GM19099 (cell line): ENCODE data around the gene CXXC5.
A peak's percentile ranks its signal among the peaks of the same experiment; 100 is the strongest.

Experiments used
- POLR2A ChIP-seq: IDR thresholded peaks from 3 replicates; pipeline ENCODE4 v1.6.1; 2011; ENCODE audit warnings: low read depth; ENCODE audit not compliant: insufficient read length; ENCODE audit errors: extremely low read depth

Gene CXXC5

DNA sequence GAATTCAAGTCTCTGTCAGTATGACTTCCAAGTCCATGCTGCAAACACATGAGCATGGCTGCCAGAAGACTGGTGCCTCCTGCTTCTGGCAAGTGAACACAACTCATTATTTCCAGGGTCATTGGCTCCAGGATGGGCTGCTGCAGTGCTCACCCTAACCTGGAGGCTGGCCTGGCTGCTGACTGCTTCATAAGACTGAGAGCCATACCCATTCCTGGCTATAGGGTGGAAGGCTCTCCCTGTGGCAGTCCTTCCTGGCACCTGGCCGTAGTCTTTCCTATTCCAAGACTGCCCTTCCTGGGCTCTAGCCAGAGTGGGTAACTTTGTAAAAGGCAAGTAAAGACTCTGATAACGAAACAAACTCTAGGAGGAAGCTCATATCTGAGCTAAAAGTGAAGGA lies 51.2 kb downstream of the CXXC5 start:
- no peak for TF ChIP-seq POLR2A

DNA sequence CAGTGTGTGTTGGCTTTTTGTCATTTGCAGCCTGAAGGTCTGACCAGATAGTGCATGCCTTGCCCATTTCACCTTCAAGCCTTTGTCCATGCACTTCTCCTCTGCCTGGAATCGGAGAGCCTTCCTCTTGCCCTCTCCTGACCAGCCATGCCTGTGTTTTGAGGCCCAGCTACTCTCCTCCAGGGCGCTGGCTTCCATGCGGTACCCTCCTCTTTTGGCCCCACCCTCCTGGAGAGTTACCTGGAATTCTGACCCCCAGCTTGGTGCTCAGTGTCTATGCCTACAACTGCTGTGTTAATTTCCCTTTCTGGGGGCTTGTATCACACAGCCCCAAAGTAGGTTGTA lies 52.5 kb downstream of the CXXC5 start:
- TF ChIP-seq POLR2A = no peak

DNA sequence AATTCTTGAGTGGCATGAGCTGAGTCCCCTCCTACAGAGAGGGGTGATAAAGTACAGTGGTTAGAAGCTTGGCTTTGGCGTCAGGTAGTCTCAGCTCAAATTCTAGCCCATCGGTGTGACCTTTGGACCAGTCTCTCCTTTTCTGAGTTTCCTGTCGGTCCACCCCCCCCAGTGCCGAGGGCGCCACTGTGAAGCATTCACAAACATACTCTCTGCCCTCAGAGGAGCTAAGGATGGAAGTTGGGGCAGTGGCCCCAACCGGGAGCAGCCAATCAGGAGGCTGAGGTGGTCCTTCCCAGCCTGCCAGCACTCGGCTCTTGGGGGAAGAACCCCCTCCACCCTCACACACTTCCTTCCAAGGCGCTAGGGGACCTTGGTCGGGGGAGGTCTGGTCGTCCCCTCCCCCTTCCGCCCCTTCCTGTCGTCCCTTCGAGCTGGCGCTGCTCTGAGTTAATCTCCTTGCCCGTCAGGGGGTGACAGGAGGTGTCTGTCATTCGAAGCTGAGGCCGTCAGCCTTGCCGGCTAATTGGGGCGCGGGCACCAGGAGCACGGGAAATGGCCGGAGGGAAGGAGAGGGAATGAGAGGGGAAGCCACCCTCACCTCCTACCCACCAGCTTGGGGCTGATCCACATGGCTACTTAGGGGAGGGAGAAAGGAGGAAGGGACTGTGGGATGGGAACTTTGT lies 53.0 kb downstream of the CXXC5 start:
- no peak for TF ChIP-seq POLR2A

DNA sequence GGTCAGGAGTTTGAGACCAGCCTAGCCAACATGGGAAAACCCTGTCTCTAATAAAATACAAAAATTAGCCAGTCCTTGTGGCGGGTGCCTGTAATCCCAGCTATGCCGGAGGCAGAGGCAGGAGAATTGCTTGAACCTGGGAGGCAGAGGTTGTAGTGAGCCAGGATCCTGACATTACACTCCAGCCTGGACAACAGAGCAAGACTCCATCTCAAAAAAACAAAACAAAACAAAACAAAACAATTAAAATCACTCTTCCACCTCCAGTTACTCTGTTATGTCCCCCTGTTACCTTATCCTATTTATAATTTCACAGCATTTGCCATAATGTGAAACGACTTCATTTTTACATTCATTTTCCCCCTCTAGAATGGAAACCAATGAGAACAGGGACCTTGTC lies 54.4 kb downstream of the CXXC5 start:
- no peak for TF ChIP-seq POLR2A

DNA sequence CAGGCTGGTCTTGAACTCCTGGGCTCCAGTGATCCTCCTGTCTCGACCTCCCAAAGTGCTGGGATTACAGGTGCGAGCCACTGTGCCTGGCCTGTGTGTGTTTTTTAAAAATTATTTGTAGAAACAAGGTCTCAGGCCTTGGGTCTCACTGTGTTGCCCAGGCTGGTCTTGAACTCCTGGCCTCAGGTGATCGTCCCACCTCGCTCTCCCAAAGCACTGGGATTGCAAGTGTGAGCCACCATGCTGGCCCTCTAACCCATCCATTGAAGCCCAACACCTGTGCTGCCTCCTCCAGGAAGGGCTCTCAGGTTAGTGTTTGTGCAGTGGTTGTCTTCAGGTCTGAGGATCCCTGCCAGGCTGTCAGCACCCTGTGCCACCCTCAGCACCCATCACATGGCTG lies 56.6 kb downstream of the CXXC5 start:
- no peak for TF ChIP-seq POLR2A

DNA sequence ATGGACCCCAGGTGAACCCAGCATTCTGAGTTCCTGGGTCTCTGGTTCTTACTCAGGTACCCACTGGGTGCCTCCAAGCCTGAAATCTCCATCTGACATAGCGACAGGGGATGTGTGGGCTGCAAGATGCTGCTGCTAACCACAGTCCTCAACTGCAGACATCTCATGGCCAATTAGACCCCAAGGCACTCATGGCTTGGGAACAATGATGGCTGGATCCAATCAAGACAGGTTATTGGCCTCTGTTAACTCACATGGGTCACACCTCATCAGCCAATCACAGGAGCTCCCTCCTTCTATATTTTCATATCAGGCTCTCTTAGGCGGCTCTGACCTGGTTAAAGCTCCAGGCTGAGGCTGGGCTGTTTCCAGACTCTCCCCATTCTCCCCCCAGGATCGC lies 57.0 kb downstream of the CXXC5 start:
- no peak for TF ChIP-seq POLR2A

DNA sequence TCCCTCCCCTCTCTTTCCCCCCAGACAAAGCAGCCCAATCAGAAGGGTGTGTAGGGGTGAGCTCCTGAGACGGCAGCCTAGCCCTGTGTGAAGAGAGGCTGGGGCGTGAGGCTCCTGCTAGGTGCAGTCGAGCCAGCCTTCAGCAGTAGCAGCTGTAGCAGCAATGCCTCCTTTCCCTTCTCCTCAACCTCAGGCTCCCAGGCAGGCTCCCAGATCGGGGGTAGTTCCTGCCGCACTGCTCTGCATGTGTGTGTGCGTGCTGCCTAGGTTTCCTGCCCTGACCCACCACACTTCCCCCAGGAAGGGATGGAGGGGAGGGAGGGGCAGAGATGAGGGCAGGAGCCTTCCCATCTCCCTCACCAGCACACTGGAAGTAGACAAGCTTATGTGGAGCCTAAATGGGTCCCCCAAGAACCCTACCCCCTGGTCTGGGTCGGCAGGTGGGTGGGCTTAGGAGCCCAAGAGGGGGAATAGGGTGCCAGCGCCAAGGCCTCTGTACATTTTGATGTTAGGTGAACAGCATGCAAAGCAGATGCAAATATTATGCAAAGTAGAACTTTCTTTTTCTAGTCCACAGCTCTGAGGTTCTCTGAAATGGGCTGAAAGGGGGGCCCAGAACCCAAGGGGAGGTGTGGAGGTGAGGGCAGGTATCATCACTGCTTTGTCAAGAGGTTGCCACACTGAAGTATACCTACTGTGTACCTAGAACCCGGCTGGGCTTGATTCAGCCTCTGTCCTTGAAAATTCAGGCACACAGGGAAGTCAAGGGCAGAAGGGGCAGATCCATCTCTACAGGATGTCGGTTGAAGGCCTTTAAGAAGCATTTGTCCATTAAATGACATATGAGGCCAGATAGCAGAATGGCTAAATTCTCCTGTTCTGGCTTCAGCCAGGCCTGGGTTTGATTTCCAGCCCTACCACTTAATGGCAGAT lies 57.8 kb downstream of the CXXC5 start:
- no peak for TF ChIP-seq POLR2A

DNA sequence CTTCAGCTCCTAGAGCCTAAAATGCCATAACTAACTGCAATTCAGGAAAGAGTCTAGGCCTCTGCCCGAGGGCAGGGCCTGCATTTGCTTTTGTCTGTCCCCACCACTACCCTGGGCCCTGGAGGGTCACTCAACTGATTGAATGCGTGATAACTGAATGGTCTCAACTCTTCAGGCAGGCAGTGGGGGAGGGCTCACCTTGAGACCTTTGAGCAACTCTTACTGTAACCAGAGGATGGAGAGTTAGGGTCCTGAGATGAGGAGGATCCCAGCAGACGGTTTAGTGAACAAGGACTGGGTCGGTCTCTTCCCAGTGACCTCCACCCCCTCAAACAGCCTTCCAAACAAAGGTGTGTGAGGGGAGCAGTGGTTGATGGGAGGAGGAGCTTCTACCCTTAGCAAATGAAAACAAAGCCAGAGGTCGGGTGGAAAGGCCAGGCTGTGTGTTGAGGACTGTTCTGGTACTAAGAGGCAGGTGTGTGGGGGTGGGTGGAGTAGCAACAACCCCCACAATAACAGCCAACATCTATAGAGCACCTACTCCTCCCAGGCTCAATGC lies 59.4 kb downstream of the CXXC5 start:
- TF ChIP-seq POLR2A = no peak

DNA sequence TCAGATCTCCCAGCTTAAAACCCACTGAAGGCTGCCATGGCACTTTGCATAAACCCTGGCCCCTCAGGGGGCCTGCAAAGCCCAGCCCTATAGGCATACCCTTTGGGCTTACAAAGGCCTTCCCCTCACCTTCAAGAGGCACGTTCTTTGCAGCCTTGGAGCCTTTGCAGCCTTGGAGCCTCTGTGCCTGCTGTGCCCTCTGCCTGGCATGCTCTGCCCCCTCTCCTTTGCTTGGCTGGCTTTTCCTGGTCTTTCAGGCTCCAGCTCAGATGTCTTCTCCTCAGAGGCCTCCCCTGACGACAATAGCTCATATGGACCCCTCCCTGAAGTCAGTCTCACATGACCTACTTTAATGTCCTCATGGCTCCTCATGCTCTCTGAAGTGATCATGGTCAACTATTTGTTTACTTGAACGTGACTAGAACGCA lies 60.3 kb downstream of the CXXC5 start:
- no peak for TF ChIP-seq POLR2A

DNA sequence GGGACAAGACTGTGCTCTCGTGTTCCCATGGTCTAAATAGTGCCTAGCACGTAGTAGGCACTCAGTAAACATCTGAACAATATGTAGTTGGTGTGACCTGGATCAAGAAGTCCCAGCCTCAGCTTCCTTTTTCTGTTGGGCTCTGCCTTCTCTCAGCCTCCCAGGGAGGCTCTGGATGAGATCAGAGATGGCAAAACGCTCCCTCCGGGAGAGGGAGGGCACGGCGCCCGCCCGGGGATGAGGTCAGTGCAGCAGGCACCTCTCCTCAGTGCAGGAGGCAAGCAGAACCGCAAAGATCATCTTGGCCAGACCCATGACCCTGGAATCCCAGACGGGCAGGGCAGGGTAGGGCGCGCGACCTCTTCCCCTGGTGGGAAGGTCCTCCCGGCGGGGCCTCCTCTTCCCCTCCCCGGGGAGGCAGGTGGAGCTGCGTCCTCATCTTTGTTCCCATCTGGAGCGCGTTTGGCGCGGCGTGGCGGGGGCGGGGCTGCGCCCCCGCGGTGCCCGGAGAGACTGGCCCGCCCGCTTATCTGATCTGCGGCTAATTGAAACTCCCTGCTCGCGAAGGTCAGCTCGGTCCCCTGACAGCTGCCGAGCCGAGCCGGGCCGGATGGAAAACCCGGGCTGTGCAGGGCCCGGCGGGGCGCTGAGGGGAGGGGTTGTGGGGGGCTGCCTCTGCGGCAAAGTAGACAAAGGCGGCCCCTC lies 60.9 kb downstream of the CXXC5 start:
- peak; percentile 22 for TF ChIP-seq POLR2A

DNA sequence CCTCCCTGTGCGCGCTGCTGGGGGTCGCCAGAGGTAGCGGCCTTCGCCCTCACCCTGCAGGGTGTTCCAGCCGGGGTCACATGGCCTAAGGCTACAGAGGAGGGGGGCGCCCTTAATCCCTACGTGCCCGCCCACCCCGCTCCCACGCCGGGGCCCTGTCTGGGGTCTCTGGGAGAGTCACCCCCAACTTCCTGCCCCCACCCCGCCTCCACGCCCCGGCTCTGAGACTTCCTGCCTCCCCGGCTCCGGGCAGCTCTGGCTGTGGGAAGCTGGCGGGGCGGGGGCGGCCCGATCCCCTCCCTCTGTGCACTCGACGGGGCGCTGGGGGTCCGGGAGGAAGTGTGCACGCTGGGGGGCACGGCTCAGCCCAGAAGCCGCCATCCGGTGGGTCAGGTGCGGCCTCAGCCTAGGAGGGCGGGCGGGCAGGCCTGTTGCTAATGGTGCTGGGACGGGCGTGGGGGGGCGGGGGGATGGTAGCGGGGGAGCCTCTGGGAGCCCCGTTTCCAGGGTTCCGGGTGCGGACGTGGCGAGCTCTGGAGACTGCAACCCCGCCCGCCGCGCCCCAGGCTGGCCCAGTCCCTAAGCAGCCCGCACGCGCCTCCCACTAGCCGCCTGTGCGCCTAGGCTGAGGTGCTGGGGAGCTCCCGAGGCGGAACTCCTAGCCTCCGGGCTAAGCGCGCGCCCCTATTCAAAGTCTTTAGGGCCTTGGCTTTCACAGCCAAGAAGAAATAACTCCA lies 61.6 kb downstream of the CXXC5 start:
- no peak for TF ChIP-seq POLR2A

DNA sequence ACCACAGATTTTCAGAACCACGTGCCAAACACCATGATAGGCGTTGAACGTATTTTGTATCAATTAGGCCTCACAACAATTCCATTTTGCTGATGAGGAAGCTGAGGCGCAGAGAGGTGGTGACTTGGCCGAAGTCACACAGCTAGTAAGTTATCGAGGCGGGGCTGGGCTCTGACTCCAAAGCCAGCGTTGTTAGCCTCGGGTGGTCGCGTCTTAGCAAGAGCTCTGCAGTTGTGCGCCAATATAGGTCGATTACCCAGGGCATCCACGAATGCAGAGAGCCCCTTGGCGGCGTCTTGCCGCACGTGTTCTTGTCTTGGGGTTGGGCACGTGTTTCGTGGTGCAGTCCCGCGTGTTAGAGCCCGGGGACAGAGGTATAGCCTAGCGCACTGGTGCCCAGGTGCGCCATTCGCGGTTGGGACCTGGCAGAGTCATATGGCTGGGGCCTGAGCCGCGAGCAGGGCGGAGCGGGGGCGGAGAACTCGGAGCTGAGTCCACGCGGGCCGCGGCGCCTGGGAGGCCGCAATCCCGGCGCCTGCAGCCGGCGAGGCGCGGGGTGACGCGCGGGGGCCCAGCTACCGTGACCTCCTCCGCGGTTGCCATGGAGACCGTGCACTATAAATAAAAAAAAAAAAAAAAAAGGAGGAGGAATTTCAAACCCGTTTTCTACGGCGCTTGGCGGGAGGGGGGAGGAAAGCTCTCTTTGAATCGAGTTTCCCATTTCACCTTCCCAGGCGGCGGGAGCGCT lies 62.3 kb downstream of the CXXC5 start:
- no peak for TF ChIP-seq POLR2A

DNA sequence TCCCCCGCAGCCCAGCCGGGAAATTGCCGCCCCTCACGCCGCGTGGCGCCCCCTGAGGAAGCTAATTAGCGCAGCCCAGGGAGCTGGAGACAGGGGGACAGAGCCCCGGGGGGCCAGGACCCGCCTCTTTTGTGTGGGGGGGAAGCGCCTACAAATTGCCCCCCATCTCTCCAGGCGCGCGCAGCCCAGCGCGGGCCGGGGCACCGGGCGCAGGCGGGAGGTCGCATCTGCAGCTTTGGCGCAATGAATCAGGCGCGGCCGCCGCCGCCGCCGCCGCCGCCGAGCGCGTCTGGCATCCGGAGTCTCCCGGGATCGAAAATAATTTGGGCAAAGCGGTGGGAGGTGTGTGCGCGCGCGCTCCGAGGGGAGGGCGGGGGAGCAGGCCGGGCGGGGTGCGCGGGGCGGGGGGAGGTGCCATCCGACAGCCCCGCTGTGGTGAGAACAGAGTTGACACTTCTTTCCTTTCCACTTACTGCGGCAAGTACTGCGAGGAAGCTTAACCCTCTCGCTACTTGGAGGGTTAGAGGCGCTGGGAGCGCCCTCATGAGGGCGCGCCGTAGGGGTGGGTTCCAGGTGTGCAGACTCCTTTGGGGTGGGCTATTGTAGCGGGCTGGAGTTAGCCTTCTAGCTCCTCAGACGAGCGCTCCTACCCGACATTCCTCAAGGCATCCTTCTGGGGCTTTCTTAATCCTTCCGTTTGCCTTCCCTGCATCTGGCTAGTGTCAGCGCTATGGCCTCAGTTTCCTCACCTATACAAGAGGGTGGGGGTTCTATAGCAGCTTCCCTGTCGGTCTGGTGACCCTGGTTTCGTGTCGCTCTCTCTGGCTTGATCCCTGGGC lies 63.1 kb downstream of the CXXC5 start:
- no peak for TF ChIP-seq POLR2A
